ENCODE results near the gene TM6SF1. TPM values are rescaled to one million over a fixed set of nuclear protein-coding genes. Genes with fewer than 3 reads are reported as not detected.
"Not testable (repeated sequence)": the region's sequence is repeated elsewhere in the genome, so short reads cannot be mapped to it uniquely, and the experiment has no call there.

Gene TM6SF1
- total RNA-seq, 2 donors from 2014 or later, result 0.84 to 2.6 TPM

- no peak for DNase-seq (ENCODE audit: low spot score in 2 of 2)
- Mint-ChIP-seq H3K36me3 (no peaks in the 10 kb centered on the region), H3K27ac (no peak overlapping the region), H3K9me3 (no peaks in the 10 kb centered on the region)
- ATAC-seq, result no peak
These were observed 26.0 kb upstream of the TM6SF1 start for GRCh38 chr15:83081256-83082014.

- Mint-ChIP-seq H3K27ac (no peak overlapping the region), H3K9me3 (no peaks in the 10 kb centered on the region), H3K36me3 (no peaks in the 10 kb centered on the region)
- ATAC-seq, result no peak
- DNase-seq (ENCODE audit: low spot score in 2 of 2), result no peak
These were observed 24.6 kb upstream of the TM6SF1 start for GRCh38 chr15:83082730-83083386.

DNA sequence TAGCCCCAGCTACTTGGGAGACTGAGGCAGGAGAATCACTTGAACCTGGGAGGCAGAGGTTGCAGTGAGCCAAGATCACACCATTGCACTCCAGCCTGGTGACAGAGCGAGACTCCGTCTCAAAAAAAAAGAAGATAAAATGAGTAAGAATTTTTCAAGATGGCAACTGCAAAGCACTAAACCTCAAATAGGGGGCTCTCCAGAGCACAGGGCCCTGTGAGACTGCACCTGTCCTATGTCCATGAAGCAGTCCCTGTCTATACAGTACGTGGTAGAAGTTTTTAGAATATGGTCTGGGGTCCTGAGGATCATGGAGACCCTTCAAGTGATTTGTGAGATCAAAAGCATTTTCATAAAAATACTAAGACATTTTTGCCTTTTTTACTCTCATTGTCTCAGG lies 22.0 kb upstream of the TM6SF1 start:
- H3K27ac Mint-ChIP-seq; H3K9me3 Mint-ChIP-seq; ATAC-seq; DNase-seq (ENCODE audit: low spot score in 2 of 2); H3K36me3 Mint-ChIP-seq: not testable (repeated sequence)

DNA sequence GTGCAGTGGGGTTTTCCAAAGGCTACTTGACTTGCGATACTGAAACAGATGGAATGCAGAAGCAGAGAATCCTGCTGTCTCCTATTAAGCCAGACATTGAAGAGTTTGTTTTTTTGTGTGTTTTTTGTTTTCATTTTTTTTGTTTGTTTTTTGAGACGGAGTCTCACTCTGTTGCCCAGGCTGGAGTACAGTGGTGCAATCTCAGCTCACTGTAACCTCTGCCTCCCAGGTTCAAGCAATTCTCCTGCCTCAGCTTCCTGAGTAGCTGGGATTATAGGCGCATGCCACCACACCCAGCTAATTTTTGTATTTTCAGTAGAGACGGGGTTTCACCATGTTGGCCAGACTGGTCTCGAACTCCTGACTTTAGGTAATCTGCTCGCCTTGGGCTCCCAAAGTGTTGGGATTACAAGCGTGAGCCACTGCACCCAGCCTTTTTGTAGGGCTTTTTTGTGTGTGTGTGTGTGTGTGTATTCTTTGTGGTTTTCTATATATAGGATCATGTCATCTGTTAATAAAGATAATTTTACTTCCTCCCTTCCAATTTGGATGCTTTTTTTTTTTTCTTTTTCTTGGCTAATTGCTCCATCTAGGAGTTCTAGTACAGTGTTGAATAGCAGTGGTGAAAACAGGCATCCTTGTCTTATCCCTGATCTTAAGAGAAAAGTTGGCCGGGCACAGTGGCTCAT lies 21.4 kb upstream of the TM6SF1 start:
- not testable (repeated sequence) for DNase-seq (ENCODE audit: low spot score in 2 of 2); H3K36me3 Mint-ChIP-seq; ATAC-seq; H3K9me3 Mint-ChIP-seq; H3K27ac Mint-ChIP-seq

DNA sequence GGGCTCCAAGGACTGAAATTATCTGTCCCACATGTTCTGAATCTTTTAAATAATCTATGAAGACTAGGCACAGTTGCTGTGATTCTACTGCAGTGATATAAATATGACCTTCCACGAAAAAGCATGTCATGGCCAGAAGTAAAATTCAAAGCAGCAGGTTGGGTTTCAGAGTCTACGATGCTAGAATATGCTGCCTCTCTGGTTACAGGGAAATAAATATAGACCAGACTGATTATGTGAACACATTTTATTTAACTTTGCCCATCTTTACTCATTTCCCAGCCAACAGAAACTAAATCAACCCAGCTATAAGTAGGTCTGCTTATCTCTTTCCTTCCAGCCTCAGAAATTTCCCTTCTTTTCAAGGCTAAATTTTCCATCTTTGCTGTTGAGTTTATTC lies 19.9 kb upstream of the TM6SF1 start:
- H3K36me3 Mint-ChIP-seq, result no peaks in the 10 kb centered on the region
- H3K27ac Mint-ChIP-seq, result no peak overlapping the region
- H3K9me3 Mint-ChIP-seq, result peaks cover 0 to 4% of the 10 kb centered on the region in 2 donors
- DNase-seq (ENCODE audit: low spot score in 2 of 2), result no peak
- ATAC-seq, result no peak

DNA sequence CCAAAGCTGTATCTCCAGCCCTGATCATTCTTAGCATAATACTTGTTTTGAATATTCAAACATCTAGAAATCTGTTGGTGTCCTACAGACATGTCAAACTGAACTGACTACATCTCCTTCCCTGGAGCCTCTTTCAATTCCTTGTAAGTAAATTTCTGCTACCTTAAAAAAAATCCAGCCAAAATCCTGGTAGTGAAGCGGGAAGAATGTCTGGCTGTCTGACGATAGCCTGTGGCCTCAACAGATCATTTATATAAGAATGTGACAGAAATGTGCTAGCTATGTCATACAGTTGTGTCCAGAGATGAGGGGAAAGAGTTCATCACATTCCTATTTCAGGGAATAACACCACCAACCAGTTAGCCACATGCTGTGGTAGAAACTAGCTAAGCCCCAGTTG lies 18.6 kb upstream of the TM6SF1 start:
- Mint-ChIP-seq H3K36me3 (no peaks in the 10 kb centered on the region), H3K9me3 (peaks cover 0 to 4% of the 10 kb centered on the region in 2 donors), H3K27ac (no peak overlapping the region)
- ATAC-seq (no peak), DNase-seq (ENCODE audit: low spot score in 2 of 2) (no peak)

DNA sequence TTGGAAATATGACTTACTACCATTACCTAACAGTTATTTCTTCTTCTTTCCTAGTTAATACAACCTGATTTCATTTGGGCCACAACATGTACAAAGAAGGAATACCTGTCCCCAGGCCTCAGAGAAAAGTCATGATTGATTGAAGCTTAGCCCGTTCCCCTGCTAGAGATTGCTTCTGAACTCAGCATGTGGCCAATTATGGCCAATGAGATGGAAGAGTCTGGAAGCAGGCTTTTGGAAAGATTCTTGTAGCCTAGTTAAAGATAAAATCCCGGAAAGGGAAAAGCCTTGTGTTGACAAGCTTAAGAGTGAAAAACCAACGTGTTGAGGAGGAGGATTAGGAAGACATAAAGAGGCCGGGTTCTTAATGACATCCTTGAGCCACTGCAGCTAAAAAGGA lies 17.0 kb upstream of the TM6SF1 start:
- ATAC-seq (no peak), DNase-seq (ENCODE audit: low spot score in 2 of 2) (no peak)
- Mint-ChIP-seq H3K27ac (no peak overlapping the region), H3K36me3 (no peaks in the 10 kb centered on the region), H3K9me3 (peaks cover 0 to 4% of the 10 kb centered on the region in 2 donors)

DNA sequence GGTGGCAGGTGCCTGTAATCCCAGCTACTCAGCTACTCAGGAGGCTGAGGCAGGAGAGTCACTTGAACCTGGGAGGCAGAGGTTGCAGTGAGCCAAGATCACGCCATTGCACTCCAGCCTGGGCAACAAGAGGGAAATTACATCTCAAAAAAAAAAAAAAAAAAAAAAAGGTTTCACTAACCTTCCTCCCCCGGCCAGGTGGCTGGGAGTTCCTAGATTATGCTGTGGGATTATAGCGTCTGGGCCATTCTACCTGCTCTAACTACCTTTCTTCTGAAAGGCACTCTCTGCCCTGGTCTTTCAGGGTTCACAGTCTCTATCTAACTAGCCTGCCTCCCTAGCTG lies 15.5 kb upstream of the TM6SF1 start:
- H3K36me3 Mint-ChIP-seq; H3K9me3 Mint-ChIP-seq; DNase-seq (ENCODE audit: low spot score in 2 of 2): not testable (repeated sequence)
- ATAC-seq, result peak in 1 of 2 donors; percentile 11
- peak overlapping the region in 1 of 2 donors; percentile 71 for H3K27ac Mint-ChIP-seq

GRCh38 chr15:83092309-83092976 lies 15.0 kb upstream of the TM6SF1 start:
- ATAC-seq (peak; percentile 44 to 72), DNase-seq (ENCODE audit: low spot score in 2 of 2) (no peak)
- Mint-ChIP-seq H3K9me3 (peaks cover 0 to 4% of the 10 kb centered on the region in 2 donors), H3K27ac (peak overlapping the region in 1 of 2 donors; percentile 71), H3K36me3 (peaks cover 0 to 6% of the 10 kb centered on the region in 2 donors)

- ATAC-seq, result no peak
- peaks cover 0 to 6% of the 10 kb centered on the region in 2 donors for H3K36me3 Mint-ChIP-seq
- no peak overlapping the region for H3K27ac Mint-ChIP-seq
- DNase-seq (ENCODE audit: low spot score in 2 of 2), result no peak
- peaks cover 0 to 4% of the 10 kb centered on the region in 2 donors for H3K9me3 Mint-ChIP-seq
These were observed 12.9 kb upstream of the TM6SF1 start for GRCh38 chr15:83094583-83094982.

DNA sequence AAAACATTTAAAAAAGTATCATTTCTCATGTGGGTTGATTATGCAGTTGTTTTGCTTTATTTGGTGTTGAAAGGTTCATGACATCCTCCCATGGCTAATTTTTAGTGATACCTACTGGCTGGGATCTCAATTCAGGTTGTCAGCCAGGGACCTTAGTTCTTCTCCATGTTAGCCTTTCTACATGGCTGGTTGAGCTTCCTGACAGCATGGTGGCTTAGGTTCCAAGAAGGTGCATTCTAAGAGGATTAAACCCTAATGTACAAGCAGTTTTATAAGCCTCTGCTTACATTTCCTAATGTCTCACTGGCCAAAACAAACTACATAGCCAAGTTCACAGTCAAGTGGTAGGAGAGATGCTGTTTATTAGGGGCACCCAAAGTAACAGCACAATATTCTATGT lies 9.4 kb upstream of the TM6SF1 start:
- H3K27ac Mint-ChIP-seq, result no peak overlapping the region

DNA sequence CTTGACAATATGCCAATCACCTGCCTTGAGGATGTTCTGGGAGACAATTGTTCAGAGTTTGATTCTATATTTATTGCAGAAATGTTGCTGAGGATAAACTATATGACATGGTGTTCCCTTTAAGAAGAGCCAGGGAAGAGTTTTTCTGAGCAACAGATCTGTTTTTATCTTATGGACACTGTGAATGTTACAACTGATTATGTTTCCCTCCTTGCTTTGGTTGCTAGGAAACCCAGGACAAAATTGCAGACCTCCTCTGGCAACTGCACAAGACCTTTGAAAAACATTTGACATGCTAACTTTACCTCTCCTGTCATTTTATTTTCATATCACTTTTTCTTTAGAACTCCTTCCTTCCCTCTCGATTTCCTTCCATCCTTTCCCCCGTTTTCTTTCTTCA lies 8.2 kb upstream of the TM6SF1 start:
- H3K9me3 Mint-ChIP-seq, result no peaks in the 10 kb centered on the region
- no peak for DNase-seq (ENCODE audit: low spot score in 2 of 2)
- H3K27ac Mint-ChIP-seq, result no peak overlapping the region
- H3K36me3 Mint-ChIP-seq, result peaks cover 0 to 6% of the 10 kb centered on the region in 2 donors
- no peak for ATAC-seq

More for the DNA sequence above, 9.4 kb upstream of the TM6SF1 start:
- ATAC-seq (no peak), DNase-seq (ENCODE audit: low spot score in 2 of 2) (no peak)
- no peaks in the 10 kb centered on the region for H3K9me3 Mint-ChIP-seq
- peaks cover 0 to 6% of the 10 kb centered on the region in 2 donors for H3K36me3 Mint-ChIP-seq

- Mint-ChIP-seq H3K36me3 (peaks cover 0 to 6% of the 10 kb centered on the region in 2 donors), H3K27ac (no peak overlapping the region), H3K9me3 (no peaks in the 10 kb centered on the region)
- no peak for DNase-seq (ENCODE audit: low spot score in 2 of 2)
- no peak for ATAC-seq
These were observed 7.3 kb upstream of the TM6SF1 start for GRCh38 chr15:83100097-83100646.

- Mint-ChIP-seq H3K9me3 (no peaks in the 10 kb centered on the region), H3K27ac (no peak overlapping the region), H3K36me3 (peaks cover 5 to 6% of the 10 kb centered on the region in 2 donors)
- DNase-seq (ENCODE audit: low spot score in 2 of 2) (no peak), ATAC-seq (no peak)
These were observed 5.1 kb upstream of the TM6SF1 start for GRCh38 chr15:83102346-83102745.

- no peak for DNase-seq (ENCODE audit: low spot score in 2 of 2)
- no peaks in the 10 kb centered on the region for H3K9me3 Mint-ChIP-seq
- peaks cover 5 to 6% of the 10 kb centered on the region in 2 donors for H3K36me3 Mint-ChIP-seq
These were observed 3.3 kb upstream of the TM6SF1 start for GRCh38 chr15:83104141-83104540.

DNA sequence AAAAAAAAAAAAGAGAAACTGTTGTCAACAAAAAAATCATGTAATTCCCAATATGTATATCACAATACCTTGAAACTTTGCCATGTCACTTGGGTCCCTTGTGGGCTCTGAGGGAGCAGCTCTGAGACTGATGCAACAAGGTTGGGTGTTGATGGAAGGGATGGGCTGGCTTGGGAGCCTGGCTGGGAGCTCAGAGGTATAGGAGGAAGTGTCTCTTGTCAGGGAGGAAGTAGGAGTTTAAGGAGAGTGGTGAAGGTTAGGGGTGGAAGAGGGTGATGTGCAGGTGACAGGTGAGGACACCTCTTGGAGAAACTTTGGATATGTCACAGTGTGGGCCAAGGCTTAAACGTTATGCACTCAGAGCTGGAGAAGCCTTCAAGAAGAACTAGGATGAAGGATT lies 2.0 kb upstream of the TM6SF1 start:
- ATAC-seq, result no peak

More at GRCh38 chr15:83104141-83104540, 3.3 kb upstream of the TM6SF1 start:
- no peak overlapping the region for H3K27ac Mint-ChIP-seq
- ATAC-seq, result no peak

GRCh38 chr15:83107841-83108181 lies 366 bp downstream of the TM6SF1 start:
- peak overlapping the region in 1 of 2 donors; percentile 66 for H3K27ac Mint-ChIP-seq
- no peak for DNase-seq (ENCODE audit: low spot score in 2 of 2)

More for the DNA sequence above, 2.0 kb upstream of the TM6SF1 start:
- Mint-ChIP-seq H3K9me3 (no peaks in the 10 kb centered on the region), H3K36me3 (peaks cover 5 to 6% of the 10 kb centered on the region in 2 donors), H3K27ac (no peak overlapping the region)
- no peak for DNase-seq (ENCODE audit: low spot score in 2 of 2)

More at GRCh38 chr15:83107841-83108181, 366 bp downstream of the TM6SF1 start:
- peaks cover 5 to 6% of the 10 kb centered on the region in 2 donors for H3K36me3 Mint-ChIP-seq
- peak; percentile 8 to 11 for ATAC-seq
- peaks cover 5% of the 10 kb centered on the region in 2 donors for H3K9me3 Mint-ChIP-seq
